Spinal cord (tissue), 10 donors: ENCODE results near the gene FAM200A. TPM values are rescaled to one million over a fixed set of nuclear protein-coding genes. Genes with fewer than 3 reads are reported as not detected.
"Not testable (repeated sequence)": the region's sequence is repeated elsewhere in the genome, so short reads cannot be mapped to it uniquely, and the experiment has no call there.

Experiments
- DNase-seq, 6 donors: peaks; one replicate each; pipeline versions ENCODE4 v3.0.0 to v3.0.0-alpha.2; 2013 to 2015; ENCODE audit warnings: low spot score in 6 of 6, low read depth in 4 of 6
- H3K27ac ChIP-seq: one replicate; pipeline ENCODE4 v1.5.1; 2013; ENCODE audit warnings: low read depth, low read length, control low read depth
- H3K27me3 ChIP-seq: one replicate; pipeline ENCODE4 v1.6.1; 2013; ENCODE audit warnings: low read length; ENCODE audit not compliant: control insufficient read depth, insufficient read depth
- H3K36me3 ChIP-seq: one replicate; pipeline ENCODE4 v1.6.1; 2013; ENCODE audit warnings: low read length; ENCODE audit not compliant: control insufficient read depth, insufficient read depth
- H3K4me1 ChIP-seq: one replicate; pipeline ENCODE4 v1.6.1; 2013; ENCODE audit warnings: low read length; ENCODE audit not compliant: control insufficient read depth, insufficient read depth
- H3K4me3 ChIP-seq: one replicate; pipeline ENCODE4 v1.5.1; 2013; ENCODE audit warnings: low read depth, low read length, control low read depth
- H3K9me3 ChIP-seq: one replicate; pipeline ENCODE4 v1.6.1; 2013; ENCODE audit warnings: low read length; ENCODE audit not compliant: control insufficient read depth, insufficient read depth
- WGBS: methylation state at CpG from one replicate; pipeline ENCODE4 v1.1.5; 2013; ENCODE audit warnings: missing lambda C conversion rate; ENCODE audit not compliant: insufficient coverage; 5-methylcytosine and 5-hydroxymethylcytosine counted together
- polyA plus RNA-seq, 2 donors: library from polyadenylated mRNA; unstranded; fragments of 120-200 nt; gene quantifications; one replicate each; pipeline ENCODE4 v1.2.1, GENCODE V29; 2013; ENCODE audit not compliant: insufficient read length in 2 of 2
- total RNA-seq, 2 donors: library from RNA; depleted of rRNA in 1 of 2; stranded (reverse); fragments of 120-200 nt in 1 of 2; fragments of >200 nt in 1 of 2; gene quantifications; one replicate each; pipeline versions ENCODE4 v1.2.3 to v1.2.4, GENCODE V29; 2013 to 2014
- donor health status: healthy.

Gene FAM200A
- total and polyA plus RNA-seq, 4 donors = 11.6 to 13.0 (median 12.5) TPM

- H3K9me3 ChIP-seq = no peaks in the 10 kb centered on the region
- H3K27ac ChIP-seq = no peak overlapping the region
- peaks cover 75% of the 10 kb centered on the region for H3K36me3 ChIP-seq
- DNase-seq = no peak
- H3K4me3 ChIP-seq = no peak overlapping the region
- no peaks in the 10 kb centered on the region for H3K27me3 ChIP-seq
- H3K4me1 ChIP-seq = no peaks in the 10 kb centered on the region
- WGBS = 86% methylated on average over 1 of the region's 1 CpG
Observed at GRCh38 chr7:99514050-99514449, 37.9 kb downstream of the FAM200A start.

GRCh38 chr7:99505324-99505662, 46.6 kb downstream of the FAM200A start:
- peak overlapping the region; percentile 98 for H3K27ac ChIP-seq
- no peaks in the 10 kb centered on the region for H3K9me3 ChIP-seq
- WGBS = 0% methylated on average over 8 of the region's 11 CpGs
- H3K4me1 ChIP-seq = peaks cover 21% of the 10 kb centered on the region
- peak overlapping the region; percentile 87 for H3K4me3 ChIP-seq
- peaks cover 21% of the 10 kb centered on the region for H3K36me3 ChIP-seq
- no peaks in the 10 kb centered on the region for H3K27me3 ChIP-seq
- no peak for DNase-seq

GRCh38 chr7:99504603-99505323, 47.2 kb downstream of the FAM200A start, which contains the start of gene ZKSCAN5:
Gene ZKSCAN5 (plus strand): TSS chr7:99504662. CDS start chr7:99506045, 1,383 bp downstream.
- peaks cover 16% of the 10 kb centered on the region for H3K36me3 ChIP-seq
- H3K27ac ChIP-seq = peak within 1 kb of the TSS; percentile 98
- WGBS = 0% methylated on average over 47 of the region's 53 CpGs
- H3K9me3 ChIP-seq = no peaks in the 10 kb centered on the region
- no peaks in the 10 kb centered on the region for H3K27me3 ChIP-seq
- peak within 1 kb of the TSS; percentile 87 for H3K4me3 ChIP-seq
- peak; percentile 95 to 99 (median 98) for DNase-seq
- H3K4me1 ChIP-seq = peaks cover 21% of the 10 kb centered on the region

GRCh38 chr7:99504281-99504602, 47.7 kb downstream of the FAM200A start:
- Histone ChIP-seq H3K27me3 (no peaks in the 10 kb centered on the region), H3K4me3 (peak overlapping the region; percentile 87), H3K9me3 (no peaks in the 10 kb centered on the region), H3K36me3 (peaks cover 11% of the 10 kb centered on the region), H3K27ac (peak overlapping the region; percentile 98), H3K4me1 (peaks cover 25% of the 10 kb centered on the region)
- 11% methylated on average over 19 of the region's 19 CpGs for WGBS
- peak in 1 of 6 donors; percentile 99 for DNase-seq

GRCh38 chr7:99501236-99501635, 50.7 kb downstream of the FAM200A start:
- Histone ChIP-seq H3K4me1 (peaks cover 30% of the 10 kb centered on the region), H3K36me3 (peaks cover 16% of the 10 kb centered on the region)
- H3K4me3 ChIP-seq, DNase-seq, H3K27me3 ChIP-seq, H3K27ac ChIP-seq, H3K9me3 ChIP-seq: not testable (repeated sequence)
- WGBS = 89% methylated on average over 6 of the region's 12 CpGs

GRCh38 chr7:99500637-99501009, 51.3 kb downstream of the FAM200A start:
- Histone ChIP-seq H3K4me1 (peaks cover 25% of the 10 kb centered on the region), H3K4me3 (peak overlapping the region; percentile 92), H3K27ac (peak overlapping the region; percentile 95), H3K36me3 (peaks cover 15% of the 10 kb centered on the region), H3K9me3 (no peaks in the 10 kb centered on the region), H3K27me3 (no peaks in the 10 kb centered on the region)
- 50% methylated on average over 6 of the region's 16 CpGs for WGBS
- DNase-seq = no peak

- peaks cover 25% of the 10 kb centered on the region for H3K4me1 ChIP-seq
- H3K4me3 ChIP-seq = peak within 1 kb of the TSS; percentile 92
- H3K27ac ChIP-seq = peak within 1 kb of the TSS; percentile 95
- H3K36me3 ChIP-seq = peaks cover 22% of the 10 kb centered on the region
- H3K9me3 ChIP-seq = no peaks in the 10 kb centered on the region
- under 1% methylated on average over 65 of the region's 68 CpGs for WGBS
- peak; percentile 85 to 98 (median 92) for DNase-seq
- no peaks in the 10 kb centered on the region for H3K27me3 ChIP-seq
Observed at GRCh38 chr7:99499721-99500636, 51.9 kb downstream of the FAM200A start, which contains the start of gene ZNF394. Gene ZNF394 (minus strand): TSS chr7:99500281. CDS start chr7:99500093, 188 bp downstream.

- H3K9me3 ChIP-seq = no peaks in the 10 kb centered on the region
- no peak for DNase-seq
- H3K4me3 ChIP-seq = peak overlapping the region; percentile 92
- H3K27me3 ChIP-seq = no peaks in the 10 kb centered on the region
- WGBS = 0% methylated on average over 12 of the region's 14 CpGs
- H3K36me3 ChIP-seq = peaks cover 28% of the 10 kb centered on the region
- H3K27ac ChIP-seq = peak overlapping the region; percentile 95
- H3K4me1 ChIP-seq = peaks cover 25% of the 10 kb centered on the region
Observed at GRCh38 chr7:99499371-99499720, 52.6 kb downstream of the FAM200A start.

GRCh38 chr7:99498546-99498944, 53.4 kb downstream of the FAM200A start:
- H3K4me3 ChIP-seq = peak overlapping the region; percentile 92
- no peak overlapping the region for H3K27ac ChIP-seq
- no peaks in the 10 kb centered on the region for H3K9me3 ChIP-seq
- H3K36me3 ChIP-seq = peaks cover 34% of the 10 kb centered on the region
- H3K4me1 ChIP-seq = peaks cover 21% of the 10 kb centered on the region
- WGBS = 73% methylated on average over 9 of the region's 11 CpGs
- H3K27me3 ChIP-seq = no peaks in the 10 kb centered on the region
- DNase-seq = no peak
